ENCODE measurements around the gene SMG5. TPM values are rescaled to one million over a fixed set of nuclear protein-coding genes. Genes with fewer than 3 reads are reported as not detected.
"Not testable (repeated sequence)": the region's sequence is repeated elsewhere in the genome, so short reads cannot be mapped to it uniquely, and the experiment has no call there.

Gene SMG5, protein sequence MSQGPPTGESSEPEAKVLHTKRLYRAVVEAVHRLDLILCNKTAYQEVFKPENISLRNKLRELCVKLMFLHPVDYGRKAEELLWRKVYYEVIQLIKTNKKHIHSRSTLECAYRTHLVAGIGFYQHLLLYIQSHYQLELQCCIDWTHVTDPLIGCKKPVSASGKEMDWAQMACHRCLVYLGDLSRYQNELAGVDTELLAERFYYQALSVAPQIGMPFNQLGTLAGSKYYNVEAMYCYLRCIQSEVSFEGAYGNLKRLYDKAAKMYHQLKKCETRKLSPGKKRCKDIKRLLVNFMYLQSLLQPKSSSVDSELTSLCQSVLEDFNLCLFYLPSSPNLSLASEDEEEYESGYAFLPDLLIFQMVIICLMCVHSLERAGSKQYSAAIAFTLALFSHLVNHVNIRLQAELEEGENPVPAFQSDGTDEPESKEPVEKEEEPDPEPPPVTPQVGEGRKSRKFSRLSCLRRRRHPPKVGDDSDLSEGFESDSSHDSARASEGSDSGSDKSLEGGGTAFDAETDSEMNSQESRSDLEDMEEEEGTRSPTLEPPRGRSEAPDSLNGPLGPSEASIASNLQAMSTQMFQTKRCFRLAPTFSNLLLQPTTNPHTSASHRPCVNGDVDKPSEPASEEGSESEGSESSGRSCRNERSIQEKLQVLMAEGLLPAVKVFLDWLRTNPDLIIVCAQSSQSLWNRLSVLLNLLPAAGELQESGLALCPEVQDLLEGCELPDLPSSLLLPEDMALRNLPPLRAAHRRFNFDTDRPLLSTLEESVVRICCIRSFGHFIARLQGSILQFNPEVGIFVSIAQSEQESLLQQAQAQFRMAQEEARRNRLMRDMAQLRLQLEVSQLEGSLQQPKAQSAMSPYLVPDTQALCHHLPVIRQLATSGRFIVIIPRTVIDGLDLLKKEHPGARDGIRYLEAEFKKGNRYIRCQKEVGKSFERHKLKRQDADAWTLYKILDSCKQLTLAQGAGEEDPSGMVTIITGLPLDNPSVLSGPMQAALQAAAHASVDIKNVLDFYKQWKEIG
- 74.7 and 79.8 TPM in 2 replicates for total RNA-seq (2014; rRNA removed; shearing (Covaris generic))
- polyA plus RNA-seq (2014; cell fraction: nucleus; rRNA removed) = 220 and 225 TPM in 2 replicates

DNA sequence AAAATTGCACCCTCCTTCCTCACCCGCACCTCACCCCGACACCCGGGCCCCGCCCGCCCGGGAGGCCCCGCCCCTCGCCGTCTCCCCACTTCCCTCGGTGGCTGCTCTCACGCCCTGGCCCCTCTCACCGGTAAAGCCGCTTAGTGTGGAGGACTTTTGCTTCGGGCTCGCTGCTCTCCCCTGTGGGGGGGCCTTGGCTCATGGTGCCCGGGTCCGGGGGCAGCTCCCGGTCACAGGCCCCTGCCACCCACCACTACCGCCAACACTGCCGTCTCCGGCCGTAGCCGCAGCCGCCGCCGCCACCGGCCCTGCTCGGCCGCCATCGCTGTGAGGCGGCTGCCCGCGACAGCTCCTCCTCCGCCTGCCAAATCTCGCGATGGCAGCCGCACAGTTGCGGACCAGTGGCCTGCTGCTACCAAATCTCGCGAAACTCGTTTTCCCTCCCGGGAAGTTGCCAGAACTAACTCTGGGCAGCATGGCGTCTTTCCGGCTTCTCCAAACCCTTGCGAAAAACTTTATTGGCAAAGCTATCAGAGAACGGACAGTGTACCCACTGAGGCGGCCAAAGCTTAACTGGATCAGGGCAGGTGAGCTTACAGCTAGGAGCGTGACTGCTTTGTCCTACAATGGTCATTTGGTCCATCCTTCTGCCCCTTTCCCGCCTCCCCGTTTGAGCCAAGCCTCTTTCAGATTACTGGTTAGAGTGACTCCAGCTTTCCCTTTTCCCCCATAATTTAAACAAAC, at the start of gene SMG5:
SMG5 (minus strand) TSS at position 347 of the 744 bp plus-strand sequence; CDS start at position 202, 145 bp downstream.
- peak; percentile 100 for DNase-seq (ENCODE audit: extremely low read depth, low read depth)

DNA sequence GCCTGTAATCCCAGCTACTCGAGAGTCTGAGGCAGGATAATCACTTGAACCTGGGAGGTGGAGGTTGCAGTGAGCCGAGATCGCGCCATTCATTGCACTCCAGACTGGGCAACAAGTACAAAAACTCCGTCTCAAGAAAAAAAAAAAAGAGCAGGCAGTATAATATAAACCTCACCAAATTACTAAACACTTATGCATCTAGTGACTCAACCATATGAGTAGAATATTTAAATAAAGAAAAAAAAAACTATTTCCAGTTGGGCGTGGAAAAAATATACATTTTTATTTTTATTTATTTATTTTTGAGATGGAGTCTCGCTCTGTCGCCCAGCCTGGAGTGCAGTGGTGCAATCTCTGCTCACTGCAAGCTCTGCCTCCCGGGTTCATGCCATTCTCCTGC, 40.6 kb upstream of the SMG5 start:
- DNase-seq (ENCODE audit: extremely low read depth, low read depth) = not testable (repeated sequence)

DNA sequence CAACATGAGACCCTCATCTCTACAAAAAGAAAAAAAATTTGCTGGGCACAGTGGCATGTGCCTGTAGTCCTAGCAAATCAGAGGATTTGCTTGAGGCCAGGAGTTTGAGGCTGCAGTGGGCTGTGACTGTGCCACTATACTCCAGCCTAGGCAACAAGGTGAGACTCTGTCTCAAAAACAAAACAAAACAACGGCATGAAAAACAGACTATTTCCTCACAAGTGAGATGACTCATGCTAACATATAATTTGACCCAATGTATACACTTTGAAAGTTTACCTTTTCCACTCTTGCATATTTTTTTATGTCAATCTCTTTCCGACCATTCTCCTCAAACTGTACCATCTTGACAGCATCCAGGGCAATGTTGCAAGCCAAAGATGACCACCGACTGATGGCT, 37.9 kb upstream of the SMG5 start:
- no peak for DNase-seq (ENCODE audit: extremely low read depth, low read depth)

DNA sequence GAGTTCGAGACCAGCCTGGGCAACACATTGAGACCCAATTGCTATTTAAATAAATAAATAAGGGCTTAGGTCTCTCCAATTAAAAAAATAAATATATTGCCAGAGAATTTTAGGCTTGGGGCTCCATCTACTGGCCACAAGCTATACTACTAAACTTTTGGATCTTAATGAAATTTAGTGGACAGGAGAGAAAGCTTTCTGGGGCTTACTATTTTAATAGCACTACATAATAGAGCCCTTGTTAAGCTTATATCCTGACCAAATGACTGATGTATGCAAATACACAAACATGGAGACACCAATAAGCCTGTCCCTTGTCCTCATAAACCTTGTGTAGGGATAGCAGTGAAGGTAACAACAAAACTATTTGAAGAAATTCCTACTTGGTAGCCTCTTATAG, 37.0 kb upstream of the SMG5 start:
- DNase-seq (ENCODE audit: extremely low read depth, low read depth) = peak; percentile 43

DNA sequence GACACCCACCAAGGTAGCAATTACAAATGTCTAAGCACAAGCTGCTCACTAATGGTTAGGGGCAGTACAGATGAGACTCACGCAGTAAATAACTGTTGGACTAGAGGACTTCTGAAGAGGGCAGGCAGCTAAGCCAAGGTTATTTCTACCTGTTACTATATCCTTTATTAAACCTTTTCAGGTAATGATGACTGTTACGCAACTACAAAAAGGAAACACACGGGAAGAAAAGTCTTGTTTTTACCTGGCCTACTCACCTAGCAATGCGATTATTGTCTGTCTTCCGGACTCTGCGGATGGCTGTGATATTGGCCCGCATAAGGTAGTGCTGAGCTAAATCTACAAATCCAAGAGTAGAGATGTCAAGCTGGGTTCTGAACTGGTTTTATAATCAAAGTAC, 34.3 kb upstream of the SMG5 start:
- no peak for DNase-seq (ENCODE audit: extremely low read depth, low read depth)

DNA sequence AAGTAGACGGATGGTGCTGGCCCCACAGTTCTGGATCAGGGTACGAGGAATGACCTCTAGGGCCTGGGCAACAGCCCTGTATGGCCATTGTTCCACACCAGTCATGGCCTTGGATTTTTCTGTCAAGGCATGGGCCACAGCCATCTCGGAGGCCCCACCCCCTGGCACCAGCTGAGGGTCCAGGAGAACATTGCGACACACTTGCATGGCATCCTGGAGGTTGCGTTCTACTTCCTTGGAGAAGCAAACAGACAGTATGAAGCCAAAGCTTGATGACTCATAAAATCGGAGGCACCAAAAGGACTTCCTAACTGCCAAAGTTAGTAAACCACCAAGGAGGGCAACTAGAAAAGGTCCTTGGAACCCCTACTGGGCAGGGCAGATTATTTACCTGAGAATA, 28.3 kb upstream of the SMG5 start:
- DNase-seq (ENCODE audit: extremely low read depth, low read depth) = no peak

DNA sequence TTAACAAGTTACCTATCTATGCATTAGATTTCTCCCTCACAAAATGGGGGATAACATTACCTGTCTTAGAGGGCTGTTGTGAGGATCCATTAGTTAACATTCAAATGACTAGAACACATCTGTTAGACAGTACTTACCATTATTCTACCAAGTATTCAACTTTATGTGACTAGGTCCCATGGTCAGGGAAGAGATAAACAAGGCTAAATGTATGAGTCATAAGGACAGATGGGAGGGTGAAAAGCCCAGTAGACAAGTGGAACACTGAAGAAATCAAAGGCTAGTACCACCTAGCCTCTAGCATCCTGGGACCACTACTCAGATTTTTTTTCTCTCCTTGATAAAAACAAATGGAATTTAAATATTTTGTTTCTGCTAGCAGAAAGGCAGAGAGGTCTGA, 25.5 kb upstream of the SMG5 start:
- no peak for DNase-seq (ENCODE audit: extremely low read depth, low read depth)

DNA sequence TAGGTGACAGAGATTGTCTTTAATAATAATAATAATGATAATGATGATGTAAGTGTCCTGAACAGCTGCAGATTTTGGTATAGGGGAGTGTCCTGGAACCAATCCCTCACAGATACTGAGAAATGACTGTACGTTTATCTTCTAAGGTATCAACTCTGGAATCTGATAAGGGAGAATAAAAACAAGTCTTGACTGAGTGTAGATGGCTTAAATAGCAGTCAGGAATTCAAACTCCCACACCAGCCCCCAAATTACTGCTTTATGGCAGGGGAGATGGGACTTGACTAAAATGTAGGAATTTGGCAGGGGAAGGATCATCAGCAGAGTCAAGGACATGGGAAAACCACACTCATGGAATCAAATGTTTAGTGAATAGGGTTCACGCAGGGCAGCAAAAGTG, 22.6 kb upstream of the SMG5 start:
- no peak for DNase-seq (ENCODE audit: extremely low read depth, low read depth)

DNA sequence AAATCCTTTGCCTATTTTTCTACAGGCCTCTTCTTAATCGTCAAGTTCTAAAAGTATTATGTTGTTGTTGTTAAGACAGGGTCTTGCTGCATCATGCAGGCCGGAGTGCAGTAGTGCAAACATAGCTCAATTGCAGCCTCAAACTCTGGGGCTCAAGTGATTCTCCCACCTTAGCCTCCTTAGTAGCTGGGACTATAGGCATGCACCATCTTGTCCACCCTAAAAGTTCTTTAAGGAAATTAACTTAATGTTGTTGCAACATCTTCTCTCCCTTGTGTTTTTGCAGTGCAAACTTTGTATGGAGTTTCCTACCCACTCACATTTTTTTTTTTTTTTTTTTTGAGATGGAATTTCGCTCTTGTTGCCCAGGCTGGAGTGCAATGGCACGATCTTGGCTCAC, 20.6 kb upstream of the SMG5 start:
- no peak for DNase-seq (ENCODE audit: extremely low read depth, low read depth)

DNA sequence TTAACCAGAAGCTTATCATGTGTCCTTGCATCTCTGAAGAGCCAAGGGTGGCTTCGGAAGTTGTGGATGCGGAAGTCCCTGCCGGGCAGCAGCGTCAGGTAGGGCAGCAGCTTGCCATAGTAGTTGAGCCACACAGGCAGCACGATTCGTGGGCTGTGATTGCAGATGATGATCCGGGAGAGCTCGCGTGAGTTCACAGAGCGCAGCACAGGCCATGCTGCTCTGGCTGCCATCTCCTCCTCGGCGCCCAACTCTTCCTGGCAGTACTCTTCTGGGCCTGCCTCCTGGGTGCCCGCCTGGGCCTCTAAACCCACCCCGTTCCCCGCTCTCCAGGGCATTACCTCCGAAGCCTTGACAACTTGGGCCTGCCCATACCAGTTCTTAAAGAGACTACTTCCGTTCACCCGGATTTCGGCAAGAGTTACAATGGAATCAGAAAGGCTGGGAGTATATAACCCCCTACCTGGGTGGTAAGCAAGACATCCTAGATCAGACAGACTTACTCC, 16.3 kb upstream of the SMG5 start, which contains the start of gene VHLL:
VHLL (minus strand) TSS at position 456 of the 506 bp plus-strand sequence; CDS start at position 338, 118 bp downstream.
- no peak for DNase-seq (ENCODE audit: extremely low read depth, low read depth)

DNA sequence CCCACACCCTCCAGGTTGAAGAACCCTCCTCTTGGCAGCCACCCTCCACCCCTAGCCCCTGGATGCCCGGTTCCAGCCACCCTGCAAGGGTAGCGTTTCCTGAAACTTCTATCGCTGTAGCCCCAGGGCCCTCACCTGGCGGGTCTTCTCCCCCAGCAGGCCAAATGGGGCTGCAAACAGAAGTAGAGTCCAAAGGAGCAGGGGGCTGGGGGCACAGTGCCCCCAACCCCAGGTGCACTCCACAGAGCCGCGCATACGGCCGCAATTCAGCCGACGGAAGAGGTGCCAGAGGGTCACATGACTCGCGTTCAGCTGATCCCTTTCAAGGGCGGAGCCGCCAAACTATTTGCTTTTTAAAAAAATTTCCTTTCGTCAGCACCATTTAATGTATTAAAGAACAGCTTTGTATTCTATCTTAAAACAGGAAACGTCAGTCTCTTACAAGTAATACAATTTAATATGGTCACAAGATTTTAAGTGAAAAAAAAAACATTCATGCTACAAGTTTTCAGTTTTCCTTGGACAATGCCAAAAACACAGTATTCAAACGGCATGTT, 12.8 kb upstream of the SMG5 start, which contains the start of gene GLMP:
GLMP (minus strand) TSS at position 289 of the 557 bp plus-strand sequence; CDS start at position 255, 34 bp downstream.
- peak; percentile 56 for DNase-seq (ENCODE audit: extremely low read depth, low read depth)

DNA sequence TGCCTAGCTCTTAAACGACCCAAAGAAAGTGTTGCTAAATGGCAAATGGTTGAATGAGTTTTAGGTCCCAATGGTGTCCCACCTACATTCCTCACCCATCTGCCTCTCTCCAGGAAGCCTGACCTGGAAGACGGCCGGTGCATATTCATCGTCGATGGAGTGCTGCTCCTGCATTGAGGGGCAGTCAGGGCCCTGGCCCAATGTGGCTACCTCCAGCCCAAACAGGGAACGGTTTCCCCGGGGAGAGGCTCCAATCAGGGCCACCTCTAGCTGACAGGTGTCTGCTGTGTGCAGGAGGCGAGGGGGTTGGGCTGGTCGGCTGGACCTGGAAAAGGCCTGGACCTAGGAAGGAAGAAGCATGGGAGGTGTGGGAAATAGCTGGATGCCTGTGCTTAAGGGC, 11.3 kb upstream of the SMG5 start:
- no peak for DNase-seq (ENCODE audit: extremely low read depth, low read depth)

DNA sequence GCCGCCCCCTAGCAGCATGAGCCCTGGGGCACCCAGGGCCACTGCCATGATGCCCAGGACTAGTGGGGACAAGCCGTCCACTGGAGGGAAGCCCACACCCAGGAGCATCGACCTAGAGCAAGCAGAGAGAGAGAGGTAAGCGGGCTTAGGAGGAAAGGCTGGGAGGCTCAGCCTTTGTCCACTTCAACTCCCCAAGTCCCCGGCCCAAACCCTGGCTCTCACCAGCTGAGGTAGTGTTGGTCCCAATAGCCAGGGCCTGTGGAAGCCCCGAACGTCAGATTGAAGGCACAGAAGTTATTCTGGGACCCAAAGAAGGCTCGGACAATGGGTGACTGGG, 10.4 kb upstream of the SMG5 start:
- DNase-seq (ENCODE audit: extremely low read depth, low read depth) = no peak

DNA sequence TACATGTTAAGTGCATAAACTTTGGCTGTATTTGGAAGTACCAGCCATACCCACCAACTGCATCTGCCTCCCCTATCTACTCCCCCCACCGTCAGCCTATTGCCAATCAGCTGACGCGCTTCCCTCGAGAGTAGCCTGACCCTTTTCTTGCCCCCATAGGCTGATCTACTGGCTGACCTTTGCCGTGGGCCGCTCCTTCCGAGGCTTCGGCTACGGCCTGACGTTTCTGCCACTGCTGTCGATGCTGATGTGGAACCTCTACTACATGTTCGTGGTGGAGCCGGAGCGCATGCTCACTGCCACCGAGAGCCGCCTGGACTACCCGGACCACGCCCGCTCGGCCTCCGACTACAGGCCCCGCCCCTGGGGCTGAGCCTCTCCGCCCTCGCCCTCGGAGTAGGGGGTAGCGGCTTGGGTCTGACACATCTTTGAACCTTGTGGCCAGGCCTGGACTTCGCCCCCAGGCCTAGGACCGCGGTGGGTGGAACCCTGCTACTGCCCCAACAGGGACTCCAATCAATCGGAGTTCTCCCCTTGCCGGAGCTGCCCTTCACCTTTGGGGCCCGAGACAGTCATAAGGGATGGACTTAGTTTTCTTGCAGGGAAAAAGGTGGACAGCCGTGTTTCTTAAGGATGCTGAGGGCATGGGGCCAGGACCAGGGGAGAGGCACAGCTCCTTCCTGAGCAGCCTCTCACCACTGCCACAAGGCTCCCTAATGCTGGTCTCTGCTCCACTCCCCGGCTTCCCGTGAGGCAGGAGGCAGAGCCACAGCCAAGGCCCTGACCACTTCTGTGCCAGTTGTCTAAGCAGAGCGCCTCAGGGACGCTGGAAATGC, 8.8 kb upstream of the SMG5 start:
- peak; percentile 75 for DNase-seq (ENCODE audit: extremely low read depth, low read depth)

DNA sequence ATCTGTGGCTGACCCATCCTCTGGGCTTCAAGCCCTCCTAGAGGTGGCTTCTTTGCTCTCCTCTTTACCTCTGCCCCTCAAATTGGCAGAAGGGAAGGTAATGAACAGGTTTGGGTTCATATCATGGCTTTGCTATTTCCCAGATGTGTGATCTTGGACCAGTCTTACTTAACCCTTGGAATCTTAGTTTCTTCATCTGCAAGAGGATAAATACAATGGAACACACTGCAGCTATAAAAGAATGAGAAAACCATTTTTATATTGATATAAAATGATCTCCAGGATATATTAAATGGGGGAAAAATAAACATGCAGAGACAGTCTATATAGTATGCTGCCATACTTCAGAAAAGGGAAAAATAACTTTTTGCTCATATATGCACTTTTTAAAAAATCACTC, 7.2 kb upstream of the SMG5 start:
- DNase-seq (ENCODE audit: extremely low read depth, low read depth) = no peak

DNA sequence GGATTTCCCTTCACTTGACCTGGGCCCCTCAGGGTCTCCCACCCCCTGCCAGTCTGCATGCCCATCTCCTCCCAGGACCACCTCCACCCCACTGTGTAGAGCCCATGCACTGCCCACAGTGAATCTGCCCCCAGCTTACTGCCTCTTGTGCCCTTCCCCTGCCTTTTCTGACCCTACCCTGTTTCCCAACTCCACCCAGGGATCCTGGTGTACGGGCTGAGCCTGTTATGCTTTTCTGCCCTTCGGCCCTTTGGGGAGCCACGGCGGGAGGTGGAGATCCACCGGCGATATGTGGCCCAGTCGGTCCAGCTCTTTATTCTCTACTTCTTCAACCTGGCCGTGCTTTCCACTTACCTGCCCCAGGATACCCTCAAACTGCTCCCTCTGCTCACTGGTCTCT, 3.4 kb upstream of the SMG5 start:
- no peak for DNase-seq (ENCODE audit: extremely low read depth, low read depth)

DNA sequence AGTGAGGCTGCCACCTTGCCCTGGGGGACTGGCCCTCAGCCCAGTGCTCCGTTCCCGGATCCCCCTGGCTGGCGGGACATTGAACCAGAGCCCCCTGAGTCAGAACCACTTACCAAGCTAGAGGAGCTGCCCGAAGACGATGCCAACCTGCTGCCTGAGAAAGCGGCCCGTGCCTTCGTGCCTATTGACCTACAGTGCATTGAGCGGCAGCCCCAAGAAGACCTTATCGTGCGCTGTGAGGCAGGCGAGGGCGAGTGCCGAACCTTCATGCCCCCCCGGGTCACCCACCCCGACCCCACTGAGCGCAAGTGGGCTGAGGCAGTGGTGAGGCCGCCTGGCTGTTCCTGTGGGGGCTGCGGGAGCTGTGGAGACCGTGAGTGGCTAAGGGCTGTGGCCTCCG, 2.8 kb upstream of the SMG5 start:
- DNase-seq (ENCODE audit: extremely low read depth, low read depth) = no peak

DNA sequence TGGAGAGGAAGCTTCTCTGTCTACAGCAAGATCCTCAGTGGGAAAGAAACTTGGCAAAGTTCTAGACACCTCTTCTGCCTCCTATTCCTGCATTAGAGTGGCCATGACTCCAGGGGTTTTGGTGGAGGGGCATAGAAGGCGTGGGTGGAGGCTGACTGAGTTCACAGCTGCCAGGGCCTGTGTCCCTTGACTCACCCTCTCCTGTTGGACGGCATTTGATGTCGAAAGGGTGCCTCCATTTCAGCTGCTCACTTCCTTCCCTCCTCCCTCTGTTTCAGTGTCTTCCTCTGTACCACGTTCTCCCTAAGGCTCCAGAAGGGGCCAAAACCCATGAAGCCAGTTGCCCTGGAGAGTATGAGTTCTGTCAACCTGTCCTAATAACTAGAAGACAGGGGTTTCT, 2.1 kb upstream of the SMG5 start:
- no peak for DNase-seq (ENCODE audit: extremely low read depth, low read depth)

DNA sequence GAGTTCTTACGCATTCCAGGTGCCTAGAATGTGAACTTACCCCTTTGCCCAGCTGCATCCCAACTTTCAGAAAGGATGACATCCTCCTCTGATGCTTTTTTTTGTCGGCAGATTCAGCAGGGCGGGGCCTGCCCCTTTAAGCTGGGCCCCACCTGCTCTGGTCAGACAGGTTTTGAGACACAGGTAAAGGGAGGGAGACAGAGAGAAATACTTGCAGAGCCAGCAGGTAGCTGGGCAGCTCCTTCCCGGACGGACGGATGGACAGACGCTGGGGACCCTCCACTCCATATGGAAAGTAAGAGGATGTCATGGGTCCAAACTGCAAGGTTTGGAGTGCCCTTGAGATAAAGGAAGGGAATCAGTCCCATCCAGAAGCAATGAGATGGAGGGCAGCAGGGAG, 1.5 kb upstream of the SMG5 start, which contains the start of gene TMEM79:
TMEM79 (plus strand) TSS at position 214 of the 400 bp plus-strand sequence. CDS start 902 bp downstream, outside the sequence.
- DNase-seq (ENCODE audit: extremely low read depth, low read depth) = no peak
